G401 (cell line): ENCODE data around the gene GLB1L2. TPM values are rescaled to one million over a fixed set of nuclear protein-coding genes. Genes with fewer than 3 reads are reported as not detected.
"Not testable (repeated sequence)": the region's sequence is repeated elsewhere in the genome, so short reads cannot be mapped to it uniquely, and the experiment has no call there.

Source experiments
- DNase-seq: peaks from one replicate; pipeline ENCODE4 v3.0.0-alpha.2; 2015; ENCODE audit warnings: low spot score
- in situ Hi-C: cut with HindIII; loops from 2 replicates; pipeline ENCODE4 v1.10.0; 2016; ENCODE audit warnings: low sequenced_read_pairs, mixed read lengths
- total RNA-seq: library from RNA; depleted of rRNA; stranded (reverse); fragments of >200 nt; shearing (Covaris generic); gene quantifications from 2 replicates; pipeline ENCODE4 v1.2.3, GENCODE V29; 2014

Gene GLB1L2
- total RNA-seq, 1 experiment from 2014 or later, result 13.0 TPM

DNA sequence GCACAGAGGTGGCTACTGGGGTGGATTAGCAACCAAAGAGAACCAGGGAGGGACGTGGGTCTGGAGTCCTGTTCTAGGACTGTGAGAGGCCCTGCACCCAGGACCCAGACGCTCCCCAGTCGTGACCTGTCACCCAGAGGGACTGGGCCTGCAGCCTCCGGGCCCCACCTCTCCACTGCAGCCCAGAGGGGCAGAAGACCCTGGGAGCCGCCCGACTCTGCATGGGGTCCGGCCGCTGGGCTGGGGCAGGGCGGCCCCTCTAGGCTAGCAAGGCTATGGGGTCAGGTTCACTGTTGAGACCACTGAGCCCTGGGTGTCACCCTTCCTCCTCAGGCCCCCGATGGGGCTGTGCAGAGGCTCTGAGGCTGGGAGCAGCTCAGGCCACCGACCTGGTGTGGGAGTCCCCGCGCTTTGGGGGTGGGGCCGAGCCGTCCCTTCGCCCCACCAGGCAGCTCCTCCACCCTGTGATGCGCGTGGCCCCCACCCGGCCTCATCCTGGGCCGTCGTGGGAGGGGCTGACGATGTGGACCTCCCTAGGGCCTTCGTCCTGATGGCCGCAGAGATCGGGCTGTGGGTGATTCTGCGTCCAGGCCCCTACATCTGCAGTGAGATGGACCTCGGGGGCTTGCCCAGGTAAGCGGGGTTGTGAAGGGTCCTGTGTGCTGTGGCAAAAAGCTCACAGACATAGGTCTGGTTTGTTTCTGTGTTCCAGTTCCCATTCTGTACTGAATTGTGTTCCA is 12.9 kb downstream of the GLB1L2 start:
- in situ Hi-C loops, DNase-seq: not testable (repeated sequence)

DNA sequence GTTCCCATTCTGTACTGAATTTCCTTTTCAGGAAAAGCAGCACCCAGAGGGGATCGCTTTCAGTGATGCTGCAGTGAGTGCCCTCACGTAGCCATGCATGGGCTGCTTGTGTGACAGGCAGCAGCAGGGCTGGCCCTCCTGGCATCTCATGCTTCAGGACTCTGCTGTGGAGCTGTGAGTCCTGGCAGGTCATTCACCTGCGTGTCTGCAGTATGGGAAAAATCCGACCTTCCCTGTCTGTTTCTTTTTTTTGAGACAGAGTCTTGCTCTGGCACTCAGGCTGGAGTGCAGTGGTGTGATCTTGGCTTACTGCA is 13.4 kb downstream of the GLB1L2 start:
- in situ Hi-C loops, result no loop called here
- DNase-seq, result no peak

GRCh38 chr11:134346101-134346975 is 14.6 kb downstream of the GLB1L2 start:
- no peak for DNase-seq
- in situ Hi-C loops, result no loop called here

- DNase-seq, result no peak
- in situ Hi-C loops, result no loop called here
These were observed 15.2 kb downstream of the GLB1L2 start for GRCh38 chr11:134346976-134347350.

- no peak for DNase-seq
- in situ Hi-C loops, result no loop called here
These were observed 15.7 kb downstream of the GLB1L2 start for GRCh38 chr11:134347441-134347840.

GRCh38 chr11:134349109-134349801 is 17.5 kb downstream of the GLB1L2 start:
- in situ Hi-C loops, result no loop called here
- no peak for DNase-seq

DNA sequence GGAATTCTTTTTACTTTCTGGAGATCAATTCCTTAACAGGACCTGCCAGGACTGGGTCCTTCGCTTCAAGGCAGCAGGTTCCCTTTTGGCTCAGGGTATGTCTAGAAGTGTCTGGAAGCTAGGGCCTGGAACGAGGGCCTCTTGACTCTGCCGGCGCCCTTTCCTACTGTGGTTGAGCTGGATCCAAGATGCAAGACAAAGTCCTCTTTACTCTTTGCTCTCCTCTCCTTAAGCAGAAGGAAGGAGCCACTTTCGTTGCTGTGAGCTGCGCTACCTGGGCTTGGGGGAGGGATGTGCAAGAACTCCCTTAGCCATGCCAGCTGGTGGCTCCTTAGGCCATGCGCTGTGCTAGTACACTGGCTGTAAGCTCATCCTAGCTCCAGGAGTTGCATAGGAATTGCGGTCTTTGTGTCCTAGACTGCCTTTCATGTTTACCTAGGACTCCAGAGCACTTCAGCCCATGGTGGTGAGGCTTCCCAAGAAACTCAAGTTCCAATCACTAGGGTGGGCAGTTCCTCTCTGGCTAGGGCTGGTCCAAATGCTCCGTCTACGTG is 18.1 kb downstream of the GLB1L2 start:
- DNase-seq, result no peak
- in situ Hi-C loops, result no loop called here

GRCh38 chr11:134350381-134350780 is 18.6 kb downstream of the GLB1L2 start:
- DNase-seq, result no peak
- in situ Hi-C loops, result no loop called here

DNA sequence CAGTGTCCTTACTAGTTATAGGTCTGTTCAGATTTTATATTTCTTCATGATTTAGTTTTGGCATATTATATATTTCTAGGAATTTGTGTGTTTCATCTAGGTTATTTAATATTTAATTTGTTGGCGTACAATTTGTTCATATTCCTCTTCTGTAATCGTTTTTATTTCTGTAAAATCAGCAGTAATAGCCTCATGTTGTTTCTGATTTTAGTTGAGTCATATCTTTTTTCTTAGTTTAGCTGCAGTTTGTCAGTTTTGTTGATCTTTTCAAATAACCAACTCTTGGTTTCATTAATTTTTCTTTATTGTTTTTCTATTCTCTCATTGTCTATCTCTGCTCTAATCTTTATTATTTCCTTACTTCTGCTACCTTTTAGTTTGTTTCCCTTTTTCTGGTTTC is 20.3 kb downstream of the GLB1L2 start:
- DNase-seq, result no peak

DNA sequence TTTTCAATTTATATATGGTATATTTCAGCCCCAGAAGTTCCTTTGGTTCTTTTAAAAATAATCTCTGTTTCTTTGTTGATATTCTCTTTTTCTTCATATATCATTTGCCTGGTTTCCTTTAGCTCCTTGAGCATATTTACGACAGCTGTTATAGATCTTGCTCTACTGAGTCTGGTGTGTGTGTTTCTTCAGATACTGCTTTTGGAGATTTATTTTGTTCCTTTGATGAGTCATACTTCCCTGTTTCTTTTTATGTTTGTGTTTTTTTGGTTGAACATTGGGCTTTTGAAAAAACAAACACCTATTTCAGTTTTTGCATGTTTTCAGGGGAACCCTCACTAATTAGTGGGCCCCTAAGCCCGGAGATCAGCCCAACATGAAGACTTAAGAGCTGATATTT is 23.3 kb downstream of the GLB1L2 start:
- in situ Hi-C loops, result no loop called here
- DNase-seq, result no peak

More for the DNA sequence above, 20.3 kb downstream of the GLB1L2 start:
- in situ Hi-C loops, result no loop called here

DNA sequence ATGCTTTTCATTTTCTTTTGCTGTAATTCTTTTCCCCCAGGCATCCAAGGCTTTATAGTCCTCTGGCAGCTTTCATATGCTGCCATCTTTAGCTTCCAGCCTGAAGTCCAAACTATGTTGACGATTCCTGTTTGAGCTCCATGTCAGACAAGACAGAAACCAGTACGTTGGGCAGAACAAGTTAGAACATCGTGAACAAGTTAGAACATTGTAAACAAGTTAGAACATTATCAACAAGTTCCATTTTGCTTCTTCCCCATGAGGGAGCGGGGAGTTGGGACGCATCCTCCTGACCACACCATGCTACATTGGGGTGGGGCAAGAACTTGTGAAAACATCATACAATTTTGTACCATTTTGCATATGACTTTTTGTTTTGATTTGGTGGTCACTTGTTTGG is 23.9 kb downstream of the GLB1L2 start:
- in situ Hi-C loops, result no loop called here
- no peak for DNase-seq

DNA sequence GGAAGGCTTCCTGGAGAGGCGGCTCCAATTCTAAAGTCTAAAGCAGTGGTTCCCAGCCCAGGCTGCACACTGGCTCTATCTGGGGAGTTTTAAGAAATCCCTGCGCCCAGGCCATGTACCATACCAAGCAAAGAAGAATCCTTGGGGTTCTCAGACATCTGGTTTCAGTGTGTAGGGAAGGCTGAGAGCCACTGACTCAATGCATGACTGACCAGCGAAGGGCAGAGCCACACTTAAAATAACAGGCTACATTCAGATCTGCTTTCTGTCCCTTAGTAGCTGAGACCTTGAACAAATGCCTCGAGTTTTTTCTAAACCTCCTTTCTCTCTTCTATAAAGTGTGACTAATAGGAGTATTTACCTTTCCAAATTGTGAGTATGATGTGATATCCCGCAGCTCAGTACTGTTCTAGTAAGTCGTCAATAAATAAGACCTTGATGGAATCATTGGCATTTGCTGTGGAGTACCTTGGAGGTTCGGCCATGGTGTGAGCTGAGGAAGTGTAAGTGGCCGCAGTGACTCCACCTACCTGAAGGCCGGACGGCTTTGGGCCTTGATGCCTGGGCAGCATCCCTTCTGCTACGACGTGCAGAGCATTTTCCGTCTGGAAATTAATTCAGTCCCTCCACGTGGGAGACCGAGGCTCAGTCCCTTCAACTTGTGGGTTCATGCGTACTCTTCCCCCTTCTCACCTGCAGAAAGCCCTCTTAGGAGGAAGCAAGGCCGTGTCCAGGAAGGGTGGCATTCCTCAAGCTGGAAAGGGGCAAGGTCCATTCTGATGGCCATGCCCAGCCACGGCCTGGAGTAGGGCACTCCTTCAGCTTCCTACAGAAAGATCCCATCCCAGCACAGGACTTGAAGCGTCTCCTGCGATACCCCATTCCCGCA is 25.1 kb downstream of the GLB1L2 start:
- no peak for DNase-seq
- in situ Hi-C loops, result no loop called here

DNA sequence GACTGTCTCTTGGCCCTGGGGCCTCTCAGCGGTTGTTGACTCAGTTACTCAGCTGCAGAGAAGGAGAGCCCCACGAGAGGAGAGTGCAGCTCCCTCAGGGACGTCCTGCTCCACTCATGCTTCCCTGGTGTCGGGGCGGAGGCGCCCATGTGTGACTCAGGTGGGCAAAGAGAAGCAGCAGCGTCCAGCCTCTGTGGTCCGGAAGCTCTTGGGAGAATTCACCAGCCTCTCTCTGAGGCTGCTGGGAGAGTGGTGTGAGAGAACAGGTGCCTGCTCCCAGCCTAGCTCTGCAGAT is 25.7 kb downstream of the GLB1L2 start:
- in situ Hi-C loops, result no loop called here
- DNase-seq, result no peak

DNA sequence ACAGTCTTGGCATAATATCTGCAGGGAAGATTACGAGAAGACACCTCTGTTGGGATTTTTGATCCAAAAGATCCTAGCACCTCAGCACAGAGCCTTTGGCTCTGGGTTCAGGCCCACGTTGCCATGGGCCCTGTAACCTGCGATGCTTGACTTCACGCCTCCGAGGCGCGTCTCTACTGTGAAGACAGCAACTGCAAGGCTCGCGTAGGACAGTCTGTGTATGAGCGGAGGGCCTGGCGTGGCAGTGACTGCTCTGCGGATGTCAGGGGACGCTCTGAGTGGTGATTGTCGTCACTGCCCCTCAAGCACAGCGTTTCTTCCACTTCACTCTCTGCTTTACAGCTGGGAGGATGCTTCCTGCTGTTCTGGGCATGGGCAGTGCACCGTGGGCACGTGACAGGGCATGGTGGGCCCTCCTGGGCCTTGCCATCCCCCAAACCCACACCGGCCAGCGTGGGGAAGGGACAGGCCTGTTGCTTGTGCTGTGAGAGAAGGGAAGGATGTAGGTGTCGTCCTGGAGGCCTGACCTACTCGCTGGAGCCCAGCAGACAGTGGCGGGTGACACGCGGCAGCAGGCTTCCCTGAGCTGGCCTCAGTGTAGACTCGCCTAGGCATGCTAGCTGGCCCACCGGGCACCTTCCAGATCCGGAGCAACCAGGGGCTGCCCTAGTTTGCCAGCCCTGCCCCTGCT is 26.5 kb downstream of the GLB1L2 start:
- in situ Hi-C loops, result no loop called here
- no peak for DNase-seq

DNA sequence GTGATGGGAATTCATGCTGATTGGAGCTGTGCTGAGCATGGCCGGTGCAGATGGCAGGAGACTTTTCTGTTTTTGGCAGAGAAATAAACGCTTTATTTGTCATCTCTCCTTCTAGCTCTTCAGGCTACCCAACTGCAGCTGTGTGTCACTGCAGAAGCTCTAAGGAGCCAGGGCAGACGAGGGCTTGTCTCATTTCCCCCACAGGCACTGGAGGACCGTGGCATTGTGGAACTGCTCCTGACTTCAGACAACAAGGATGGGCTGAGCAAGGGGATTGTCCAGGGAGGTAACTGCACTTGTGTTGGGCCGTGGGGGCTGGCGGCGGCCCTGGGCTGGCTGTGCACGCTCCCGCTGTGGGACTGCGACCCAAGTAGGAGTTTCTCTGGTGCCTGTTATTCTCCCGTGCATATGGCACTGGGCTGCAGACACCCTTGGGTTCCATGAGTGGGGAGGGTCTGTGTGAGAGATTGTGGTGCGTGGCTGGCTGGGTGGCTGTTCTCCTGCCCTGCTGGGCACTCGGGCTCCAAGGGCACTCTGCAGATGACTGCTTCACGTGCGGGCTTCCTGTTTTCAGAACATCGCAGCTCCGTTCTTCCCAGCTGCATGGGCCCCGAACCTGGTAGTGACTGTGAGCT is 27.2 kb downstream of the GLB1L2 start:
- no peak for DNase-seq
- in situ Hi-C loops, result no loop called here

DNA sequence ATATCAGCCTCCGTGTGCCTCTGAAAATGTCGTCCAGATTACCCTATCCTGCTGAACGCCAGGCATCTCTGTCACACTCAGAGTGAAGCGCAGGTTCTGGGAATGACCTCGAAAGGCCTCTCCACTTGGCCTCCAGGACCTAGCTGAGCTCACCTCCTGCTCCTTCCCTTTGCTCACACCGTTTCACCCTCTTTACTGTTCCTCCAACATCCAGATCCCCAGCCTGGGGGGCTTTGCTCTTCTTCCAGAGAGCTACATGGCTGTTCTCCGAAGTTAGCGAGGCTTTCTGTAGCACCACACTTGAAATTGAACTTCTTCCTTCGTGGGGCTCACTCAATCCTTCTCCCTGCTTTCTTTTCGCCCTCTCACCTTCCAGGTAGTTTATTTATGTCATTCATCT is 27.9 kb downstream of the GLB1L2 start:
- in situ Hi-C loops, result no loop called here
- DNase-seq, result no peak

- peak; percentile 64 for DNase-seq
- in situ Hi-C loops, result no loop called here
These were observed 28.5 kb downstream of the GLB1L2 start for GRCh38 chr11:134360050-134360835.
